Hematopoietic multipotent progenitor cell treated with erythropoietin and hydrocortisone succinate and interleukin-3 and kit ligand, for 4 days (in vitro differentiated cells): Measurements from ENCODE around the gene ARHGAP42.
A peak's percentile ranks its signal among the peaks of the same experiment; 100 is the strongest.

Experiments used
- DNase-seq: peaks from one replicate; pipeline ENCODE4 v3.0.0-alpha.2; 2015

The ARHGAP42 gene

DNA sequence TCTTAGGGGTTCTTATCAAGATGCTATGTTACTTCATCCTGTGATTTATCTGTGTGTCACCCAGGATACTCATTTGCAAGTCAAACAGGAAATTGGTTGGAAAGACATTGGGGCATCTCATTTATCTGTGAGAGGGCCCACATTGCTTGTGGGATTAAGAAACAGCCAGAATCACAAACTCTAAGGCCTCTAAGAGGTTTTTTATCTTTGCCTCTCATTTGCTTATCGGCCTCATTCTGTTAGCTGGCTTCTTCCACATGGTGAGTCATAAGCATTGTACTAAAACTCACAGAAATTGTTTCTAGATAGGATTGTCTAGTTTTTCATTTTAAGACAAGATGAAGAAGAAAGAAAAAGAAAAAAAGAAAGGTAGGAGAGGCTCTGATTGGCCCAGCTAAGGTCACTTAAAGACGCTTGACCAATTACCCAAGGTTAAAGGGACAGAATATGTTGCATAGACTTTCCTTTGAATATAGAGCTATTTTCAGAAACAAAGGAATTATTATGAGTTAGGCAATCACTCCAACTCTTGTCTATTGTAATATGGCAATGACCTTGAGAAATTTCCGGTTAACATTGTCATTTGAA lies 121.9 kb downstream of the ARHGAP42 start:
- DNase-seq: peak; percentile 94

DNA sequence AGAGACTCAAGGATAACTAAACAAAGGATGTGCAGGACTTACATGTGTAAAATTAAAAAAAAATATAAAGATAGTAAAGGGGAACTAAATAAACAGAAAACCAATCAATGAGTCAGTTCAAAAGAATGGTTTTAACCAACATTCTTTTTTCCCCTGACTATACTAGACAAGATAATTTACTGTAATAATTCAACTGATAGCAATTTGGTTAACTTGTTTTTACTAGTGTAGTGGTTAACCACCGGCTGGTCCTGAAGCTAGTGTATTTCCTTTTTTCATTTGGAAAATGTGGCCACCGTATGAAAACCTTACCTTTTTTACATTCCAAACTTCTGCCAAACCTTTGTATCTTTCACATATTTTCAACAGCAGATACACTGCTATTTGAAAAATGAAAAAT lies 123.1 kb downstream of the ARHGAP42 start:
- DNase-seq: peak; percentile 36

DNA sequence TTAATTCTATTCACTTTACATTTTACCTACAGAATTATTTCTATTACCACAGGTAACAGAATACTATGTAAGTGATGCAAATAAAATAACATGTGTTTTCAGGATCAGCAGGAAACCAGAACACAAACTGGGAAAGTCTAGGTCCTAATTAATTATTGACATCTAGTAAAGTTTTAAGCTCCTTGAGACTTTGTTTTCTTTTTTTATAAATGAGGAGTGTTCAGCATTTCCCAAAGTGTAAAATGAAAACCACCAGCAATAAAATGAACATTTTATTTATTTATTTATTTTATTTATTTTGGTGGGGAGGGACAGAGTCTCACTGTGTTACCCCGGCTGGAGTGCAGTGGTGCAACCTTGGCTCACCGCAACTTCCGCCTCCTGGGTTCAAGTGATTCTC lies 123.6 kb downstream of the ARHGAP42 start:
- no peak for DNase-seq

DNA sequence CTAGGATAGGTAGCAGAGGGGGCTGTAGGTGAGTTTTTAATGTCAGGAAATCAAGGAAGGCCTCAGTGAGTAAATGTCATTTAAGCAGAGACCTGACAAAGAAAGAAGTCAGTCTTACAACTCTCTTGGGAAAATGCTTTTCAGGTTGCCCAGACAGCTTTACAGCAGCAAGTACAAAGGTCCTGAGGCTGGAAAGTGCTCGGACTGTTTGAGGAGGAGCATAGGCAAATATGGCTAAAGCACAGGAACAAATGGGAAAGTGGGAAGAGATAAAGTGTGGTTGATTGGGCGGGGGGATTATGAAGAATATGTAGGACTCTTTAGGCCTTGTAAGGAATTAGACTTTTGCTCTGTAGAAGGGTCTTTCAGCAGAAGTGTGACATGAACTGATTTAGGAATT lies 125.4 kb downstream of the ARHGAP42 start:
- no peak for DNase-seq

- no peak for DNase-seq
Observed at GRCh38 chr11:100815787-100816330, 128.8 kb downstream of the ARHGAP42 start.

GRCh38 chr11:100816823-100817222 lies 129.7 kb downstream of the ARHGAP42 start:
- DNase-seq: peak; percentile 25

- DNase-seq: no peak
Observed at GRCh38 chr11:100817620-100818019, 130.5 kb downstream of the ARHGAP42 start.

- DNase-seq: no peak
Observed at GRCh38 chr11:100820621-100821020, 133.5 kb downstream of the ARHGAP42 start.

DNA sequence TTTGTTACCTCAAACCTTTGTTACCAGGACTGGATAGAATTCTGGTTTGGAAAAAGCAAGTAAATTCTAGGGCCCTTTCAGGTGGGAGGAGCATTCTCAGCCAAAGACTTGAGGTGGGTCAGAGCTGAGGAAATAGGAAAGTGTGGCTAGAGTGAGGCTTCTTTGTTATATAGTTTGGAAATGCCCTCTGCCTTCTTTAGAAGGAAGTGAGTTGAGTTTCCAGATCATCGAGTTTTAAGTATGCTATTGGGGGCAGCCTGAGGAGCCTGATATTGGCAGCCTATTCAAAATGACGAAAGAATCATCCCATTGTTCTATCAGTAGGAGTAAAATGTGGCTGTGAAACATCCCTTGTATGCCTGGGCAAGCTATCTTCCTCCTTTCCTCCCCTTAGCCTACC lies 134.1 kb downstream of the ARHGAP42 start:
- DNase-seq: no peak

DNA sequence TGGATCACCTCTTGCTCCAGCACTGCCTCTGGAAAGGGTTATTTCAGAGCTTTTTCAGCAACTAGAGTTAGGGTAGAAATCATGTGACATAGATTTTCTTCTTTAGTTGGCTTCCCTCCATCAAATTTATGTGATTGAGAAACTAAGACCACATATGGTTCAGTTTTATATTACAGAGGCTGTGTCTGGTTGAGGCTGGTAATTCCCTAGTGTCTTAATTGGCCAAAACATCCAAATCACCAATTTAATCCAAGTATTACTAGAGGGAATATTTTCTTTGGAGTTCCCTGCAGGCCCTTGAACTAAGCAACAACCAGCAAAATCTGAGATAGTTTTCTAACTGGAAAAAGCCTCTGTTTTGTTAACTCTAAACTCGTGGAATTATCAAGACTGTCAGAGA lies 136.3 kb downstream of the ARHGAP42 start:
- no peak for DNase-seq

- DNase-seq: no peak
Observed at GRCh38 chr11:100824041-100824809, 137.1 kb downstream of the ARHGAP42 start.

DNA sequence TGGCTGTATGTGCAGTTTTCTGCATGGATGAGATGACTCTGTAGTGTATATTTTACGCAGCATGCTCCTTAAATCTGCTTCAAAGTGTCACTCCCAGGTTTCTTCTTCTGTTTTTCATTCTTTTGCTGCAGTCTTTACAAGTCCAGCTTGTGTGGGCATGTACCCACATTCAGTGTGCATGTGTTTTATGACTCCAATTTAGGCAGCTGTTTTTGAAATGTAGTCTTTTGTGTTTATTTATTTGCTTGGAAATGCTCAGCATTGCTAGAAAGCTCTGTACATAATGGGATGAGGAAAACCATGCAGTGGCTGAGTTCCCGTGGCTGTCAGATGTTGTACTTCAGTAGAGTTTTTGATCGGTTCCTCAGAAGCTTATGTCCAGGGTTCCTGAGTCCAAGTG lies 138.5 kb downstream of the ARHGAP42 start:
- DNase-seq: no peak

DNA sequence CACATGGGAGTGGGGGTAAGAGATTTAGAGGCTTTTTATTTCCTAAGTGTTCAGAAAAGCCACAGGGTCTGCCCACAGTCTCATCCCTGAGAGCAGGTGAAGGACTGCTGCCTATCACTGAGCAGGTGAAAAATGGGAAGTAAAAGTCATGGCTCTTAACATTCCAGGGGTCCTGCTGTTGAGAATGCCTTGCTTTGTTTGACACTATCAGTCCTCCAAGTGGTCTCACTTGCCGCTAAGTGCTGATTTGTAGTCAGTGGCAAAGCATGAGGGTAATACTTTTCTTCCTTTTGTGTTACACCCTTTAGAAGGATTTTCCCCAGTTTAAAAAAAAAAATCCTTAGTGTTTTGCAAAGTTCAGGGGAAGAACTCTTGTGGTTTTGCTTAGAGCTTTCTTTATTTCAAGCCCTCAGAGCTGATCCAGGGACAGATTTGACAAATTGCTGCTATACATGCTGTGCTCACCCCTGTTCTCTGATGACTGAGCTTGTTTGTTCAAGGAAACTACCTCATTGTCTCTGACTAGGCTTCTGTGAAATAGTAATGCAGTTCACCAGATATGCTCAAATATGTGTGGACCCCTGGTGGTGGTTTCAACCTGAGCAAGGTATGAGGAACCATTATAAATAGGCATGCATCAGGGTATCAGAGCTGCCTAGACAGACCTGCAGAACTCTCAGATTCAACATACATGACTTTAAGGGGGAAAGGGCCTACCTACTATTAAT lies 141.0 kb downstream of the ARHGAP42 start:
- DNase-seq: peak; percentile 58

- DNase-seq: no peak
Observed at GRCh38 chr11:100830274-100830673, 143.2 kb downstream of the ARHGAP42 start.

- DNase-seq: no peak
Observed at GRCh38 chr11:100830978-100831732, 144.1 kb downstream of the ARHGAP42 start.

DNA sequence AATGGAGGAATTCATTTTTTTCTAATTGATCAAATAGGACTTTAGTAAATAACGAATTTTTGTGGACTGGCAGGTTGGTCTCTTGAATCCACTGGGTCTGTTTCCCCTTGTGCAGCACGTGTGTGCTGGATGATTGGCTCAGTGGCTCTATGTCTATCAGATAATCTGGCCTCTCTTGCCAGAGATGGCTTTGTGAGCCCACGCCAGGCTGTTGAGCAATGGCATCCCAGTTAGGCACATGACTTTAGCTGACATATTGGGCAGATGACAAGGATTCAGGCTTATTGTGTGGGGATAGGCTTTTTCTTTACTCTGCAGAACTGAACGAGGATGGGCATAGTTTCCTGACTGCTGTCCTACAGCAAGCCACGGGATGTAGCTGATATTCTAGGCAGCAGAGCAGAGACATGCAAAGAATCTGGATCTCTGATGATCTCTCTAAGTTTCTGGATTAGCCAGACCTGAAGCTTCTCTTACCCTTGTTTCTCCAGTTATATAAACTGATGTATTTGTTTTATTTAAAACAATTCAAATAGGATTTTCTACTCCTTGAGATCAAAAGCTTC lies 144.9 kb downstream of the ARHGAP42 start:
- no peak for DNase-seq

- DNase-seq: no peak
Observed at GRCh38 chr11:100832829-100833228, 145.7 kb downstream of the ARHGAP42 start.

GRCh38 chr11:100833276-100833675 lies 146.2 kb downstream of the ARHGAP42 start:
- DNase-seq: no peak

GRCh38 chr11:100835854-100836253 lies 148.8 kb downstream of the ARHGAP42 start:
- no peak for DNase-seq

DNA sequence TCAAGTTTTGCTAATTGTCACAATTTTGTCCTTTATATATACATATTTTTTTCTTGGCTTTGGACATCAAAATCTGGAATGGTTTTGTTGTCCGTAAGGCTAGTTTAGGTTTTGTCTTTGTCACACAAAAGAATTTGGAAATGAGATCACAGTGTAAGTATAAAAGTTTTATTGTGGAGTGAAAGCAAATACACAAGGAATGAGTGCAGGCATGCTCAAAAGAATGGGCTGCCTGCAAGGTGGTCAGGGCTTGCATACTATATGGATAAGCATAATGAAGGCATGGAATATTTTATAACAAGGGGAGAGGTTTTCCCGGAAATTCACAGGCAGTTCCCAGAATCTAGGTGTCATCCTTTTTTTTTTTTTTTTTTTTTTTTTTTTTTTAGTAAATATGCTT lies 150.2 kb downstream of the ARHGAP42 start:
- DNase-seq: no peak

DNA sequence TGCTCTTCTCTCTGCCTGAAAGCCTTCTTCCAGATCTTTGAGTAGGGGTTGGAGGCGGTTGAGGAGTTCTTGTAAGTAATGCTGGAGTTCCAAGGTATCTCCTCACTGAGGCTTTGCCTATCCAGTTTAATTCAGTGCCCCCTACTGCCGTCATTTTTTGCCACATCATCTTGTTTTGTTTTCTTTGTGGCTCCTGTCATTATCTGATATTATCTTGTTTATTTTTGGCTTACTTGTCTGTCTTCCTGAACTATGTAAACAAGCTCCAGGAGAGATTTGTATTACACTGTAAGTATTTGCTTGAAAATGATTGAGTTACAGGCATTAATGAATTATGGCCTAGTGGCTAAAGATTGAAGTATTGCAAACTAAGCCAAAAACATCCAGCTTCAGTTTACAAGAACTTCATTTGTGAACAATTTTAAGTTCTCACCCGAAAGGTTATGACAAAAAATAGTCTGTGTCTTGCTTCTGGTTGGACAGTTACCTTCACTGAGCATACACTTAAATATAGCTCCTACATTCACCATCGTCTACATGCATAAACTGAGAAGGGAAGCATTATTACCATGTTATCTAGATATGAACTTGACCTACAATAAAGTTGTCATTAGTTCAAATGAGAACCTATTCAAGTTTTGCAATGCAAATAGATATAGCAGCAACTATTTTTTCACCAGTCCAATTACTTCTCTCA lies 154.8 kb downstream of the ARHGAP42 start:
- no peak for DNase-seq

DNA sequence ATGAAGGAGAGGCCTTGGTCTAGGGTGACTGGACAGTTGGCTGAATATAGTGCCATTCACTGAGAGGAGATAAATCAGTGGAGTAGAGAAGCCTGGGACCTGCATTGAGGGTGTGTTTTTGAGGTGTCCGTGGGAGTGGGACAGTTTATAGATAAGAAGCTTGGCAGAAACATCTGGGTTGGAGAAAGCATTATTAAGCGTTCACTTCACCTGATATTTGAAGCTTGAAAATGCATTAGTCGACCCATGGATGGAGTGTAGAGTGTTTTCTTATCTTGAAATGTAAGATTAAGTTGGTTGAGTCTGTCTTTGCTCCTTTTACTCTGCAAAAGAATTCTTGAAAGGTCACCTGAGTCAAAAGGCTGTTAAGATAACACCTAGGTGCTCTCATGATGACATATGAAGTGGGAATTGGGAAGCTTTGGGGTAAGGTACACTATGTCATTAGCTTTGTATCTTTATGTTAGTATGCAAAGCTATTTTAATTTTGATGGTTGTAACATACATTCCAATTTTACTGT lies 160.7 kb downstream of the ARHGAP42 start:
- DNase-seq: no peak
